Stimulated activated naive CD8-positive, alpha-beta T cell treated with anti-CD3 and anti-CD28 coated beads, Interleukin-15, Interleukin-2, amounts not matched to agents 100 ng/mL and 50 ng/mL, for 24 hours (primary cell): ENCODE measurements around the gene FBXO31.

Experiments
- H3K27ac Mint-ChIP-seq: one replicate; pipeline ENCODE4 v1.8.0; 2021; ENCODE audit warnings: mild to moderate bottlenecking, mixed read lengths
- H3K27me3 Mint-ChIP-seq: one replicate; pipeline ENCODE4 v1.8.0; 2021; ENCODE audit warnings: mixed read lengths
- H3K36me3 Mint-ChIP-seq: one replicate; pipeline ENCODE4 v1.8.0; 2021; ENCODE audit warnings: low read depth, mixed read lengths
- H3K4me1 Mint-ChIP-seq: one replicate; pipeline ENCODE4 v1.8.0; 2021; ENCODE audit warnings: low read depth, mixed read lengths
- H3K4me3 Mint-ChIP-seq: one replicate; pipeline ENCODE4 v1.8.0; 2021; ENCODE audit warnings: mild to moderate bottlenecking, mixed read lengths
- H3K9me3 Mint-ChIP-seq: one replicate; pipeline ENCODE4 v1.8.0; 2021; ENCODE audit warnings: mixed read lengths

The FBXO31 gene

GRCh38 chr16:87339086-87339723, 44.4 kb downstream of the FBXO31 start:
- peak overlapping the region; percentile 45 for H3K27ac Mint-ChIP-seq
- H3K27me3 Mint-ChIP-seq, result no peaks in the 10 kb centered on the region
- H3K9me3 Mint-ChIP-seq, result no peaks in the 10 kb centered on the region
- peaks cover 38% of the 10 kb centered on the region for H3K4me1 Mint-ChIP-seq
- no peak overlapping the region for H3K4me3 Mint-ChIP-seq
- H3K36me3 Mint-ChIP-seq, result peaks cover 54% of the 10 kb centered on the region

- H3K9me3 Mint-ChIP-seq, result no peaks in the 10 kb centered on the region
- peaks cover 50% of the 10 kb centered on the region for H3K36me3 Mint-ChIP-seq
- peaks cover 31% of the 10 kb centered on the region for H3K4me1 Mint-ChIP-seq
- no peak overlapping the region for H3K4me3 Mint-ChIP-seq
- peak overlapping the region; percentile 45 for H3K27ac Mint-ChIP-seq
- no peaks in the 10 kb centered on the region for H3K27me3 Mint-ChIP-seq
Observed at GRCh38 chr16:87338155-87338765, 45.3 kb downstream of the FBXO31 start.

GRCh38 chr16:87337262-87337771, 46.3 kb downstream of the FBXO31 start:
- H3K9me3 Mint-ChIP-seq, result no peaks in the 10 kb centered on the region
- peak overlapping the region; percentile 67 for H3K27ac Mint-ChIP-seq
- H3K36me3 Mint-ChIP-seq, result peaks cover 46% of the 10 kb centered on the region
- no peaks in the 10 kb centered on the region for H3K27me3 Mint-ChIP-seq
- H3K4me1 Mint-ChIP-seq, result peaks cover 27% of the 10 kb centered on the region
- H3K4me3 Mint-ChIP-seq, result no peak overlapping the region

GRCh38 chr16:87336434-87337240, 46.9 kb downstream of the FBXO31 start:
- peaks cover 27% of the 10 kb centered on the region for H3K4me1 Mint-ChIP-seq
- H3K27me3 Mint-ChIP-seq, result no peaks in the 10 kb centered on the region
- no peak overlapping the region for H3K4me3 Mint-ChIP-seq
- no peaks in the 10 kb centered on the region for H3K9me3 Mint-ChIP-seq
- H3K36me3 Mint-ChIP-seq, result peaks cover 39% of the 10 kb centered on the region
- H3K27ac Mint-ChIP-seq, result peak overlapping the region; percentile 67

- Mint-ChIP-seq H3K27me3 (no peaks in the 10 kb centered on the region), H3K4me1 (peaks cover 27% of the 10 kb centered on the region), H3K9me3 (no peaks in the 10 kb centered on the region), H3K27ac (no peak overlapping the region), H3K36me3 (peaks cover 38% of the 10 kb centered on the region), H3K4me3 (no peak overlapping the region)
Observed at GRCh38 chr16:87335625-87336433, 47.7 kb downstream of the FBXO31 start.

- no peaks in the 10 kb centered on the region for H3K9me3 Mint-ChIP-seq
- H3K4me1 Mint-ChIP-seq, result peaks cover 27% of the 10 kb centered on the region
- no peak overlapping the region for H3K4me3 Mint-ChIP-seq
- no peak overlapping the region for H3K27ac Mint-ChIP-seq
- peaks cover 34% of the 10 kb centered on the region for H3K36me3 Mint-ChIP-seq
- H3K27me3 Mint-ChIP-seq, result no peaks in the 10 kb centered on the region
Observed at GRCh38 chr16:87334651-87335624, 48.6 kb downstream of the FBXO31 start.

- Mint-ChIP-seq H3K27ac (no peak overlapping the region), H3K36me3 (peaks cover 25% of the 10 kb centered on the region), H3K27me3 (no peaks in the 10 kb centered on the region), H3K9me3 (no peaks in the 10 kb centered on the region), H3K4me3 (no peak overlapping the region), H3K4me1 (peaks cover 24% of the 10 kb centered on the region)
Observed at GRCh38 chr16:87333581-87334331, 49.8 kb downstream of the FBXO31 start.

GRCh38 chr16:87333101-87333500, 50.5 kb downstream of the FBXO31 start:
- H3K9me3 Mint-ChIP-seq, result no peaks in the 10 kb centered on the region
- no peak overlapping the region for H3K27ac Mint-ChIP-seq
- H3K4me3 Mint-ChIP-seq, result no peak overlapping the region
- peaks cover 23% of the 10 kb centered on the region for H3K36me3 Mint-ChIP-seq
- H3K27me3 Mint-ChIP-seq, result no peaks in the 10 kb centered on the region
- peaks cover 23% of the 10 kb centered on the region for H3K4me1 Mint-ChIP-seq

GRCh38 chr16:87332150-87332549, 51.4 kb downstream of the FBXO31 start:
- Mint-ChIP-seq H3K9me3 (no peaks in the 10 kb centered on the region), H3K36me3 (peaks cover 24% of the 10 kb centered on the region), H3K4me1 (peaks cover 13% of the 10 kb centered on the region), H3K4me3 (no peak overlapping the region), H3K27me3 (no peaks in the 10 kb centered on the region), H3K27ac (no peak overlapping the region)

- peaks cover 8% of the 10 kb centered on the region for H3K4me1 Mint-ChIP-seq
- H3K9me3 Mint-ChIP-seq, result no peaks in the 10 kb centered on the region
- H3K36me3 Mint-ChIP-seq, result peaks cover 23% of the 10 kb centered on the region
Observed at GRCh38 chr16:87331241-87331801, 52.3 kb downstream of the FBXO31 start.

GRCh38 chr16:87330646-87331045, 52.9 kb downstream of the FBXO31 start:
- Mint-ChIP-seq H3K9me3 (no peaks in the 10 kb centered on the region), H3K4me3 (no peak overlapping the region), H3K36me3 (peaks cover 26% of the 10 kb centered on the region), H3K27me3 (no peaks in the 10 kb centered on the region), H3K27ac (no peak overlapping the region), H3K4me1 (peaks cover 7% of the 10 kb centered on the region)

More at GRCh38 chr16:87331241-87331801, 52.3 kb downstream of the FBXO31 start:
- Mint-ChIP-seq H3K27me3 (no peaks in the 10 kb centered on the region), H3K4me3 (no peak overlapping the region), H3K27ac (no peak overlapping the region)

- no peak overlapping the region for H3K4me3 Mint-ChIP-seq
- peaks cover 4% of the 10 kb centered on the region for H3K4me1 Mint-ChIP-seq
- peaks cover 26% of the 10 kb centered on the region for H3K36me3 Mint-ChIP-seq
- no peak overlapping the region for H3K27ac Mint-ChIP-seq
- H3K9me3 Mint-ChIP-seq, result no peaks in the 10 kb centered on the region
- no peaks in the 10 kb centered on the region for H3K27me3 Mint-ChIP-seq
Observed at GRCh38 chr16:87330257-87330624, 53.3 kb downstream of the FBXO31 start.
